Esophagus squamous epithelium (tissue), 4 donors: ENCODE data around the gene ZNF106.

Source experiments
- POLR2A ChIP-seq, 4 donors: fragments of 450-650 bp; IDR thresholded peaks; one replicate each; pipeline ENCODE4 v1.6.1; 2017; ENCODE audit warnings: antibody characterized with exemption in 4 of 4, mild to moderate bottlenecking in 4 of 4, moderate library complexity in 3 of 4
- TF ChIP-seq, protein P1 (sequence below), 6 experiments: fragments of 450-650 bp in 4 of 6; fragments of 200-600 bp in 2 of 6; sonication (generic) in 2 of 6; IDR thresholded peaks; one replicate each; pipeline ENCODE4 v1.5.1; 2016 to 2019; ENCODE audit warnings: antibody characterized with exemption in 6 of 6, mild to moderate bottlenecking in 4 of 6, moderate library complexity in 4 of 6

DNA sequence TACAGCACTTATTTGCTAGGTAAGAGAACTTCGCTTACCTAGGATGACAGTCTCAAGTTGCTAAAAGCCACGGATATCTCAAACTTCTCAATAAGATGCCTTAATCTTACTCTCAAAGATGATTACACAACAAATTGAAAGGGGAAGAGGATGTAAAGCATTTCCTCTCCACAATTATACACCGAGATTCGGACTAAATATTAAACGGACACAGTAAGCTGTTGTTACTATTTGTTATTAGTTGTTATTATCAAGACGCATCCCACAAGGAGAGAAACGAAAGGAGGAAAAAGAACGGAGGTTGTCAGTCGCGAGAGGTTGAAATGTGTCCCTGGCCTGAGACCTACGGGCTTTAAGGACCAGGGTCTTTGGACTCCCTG lies 660 bp downstream of the ZNF106 start:
- TF ChIP-seq, protein P1, sequence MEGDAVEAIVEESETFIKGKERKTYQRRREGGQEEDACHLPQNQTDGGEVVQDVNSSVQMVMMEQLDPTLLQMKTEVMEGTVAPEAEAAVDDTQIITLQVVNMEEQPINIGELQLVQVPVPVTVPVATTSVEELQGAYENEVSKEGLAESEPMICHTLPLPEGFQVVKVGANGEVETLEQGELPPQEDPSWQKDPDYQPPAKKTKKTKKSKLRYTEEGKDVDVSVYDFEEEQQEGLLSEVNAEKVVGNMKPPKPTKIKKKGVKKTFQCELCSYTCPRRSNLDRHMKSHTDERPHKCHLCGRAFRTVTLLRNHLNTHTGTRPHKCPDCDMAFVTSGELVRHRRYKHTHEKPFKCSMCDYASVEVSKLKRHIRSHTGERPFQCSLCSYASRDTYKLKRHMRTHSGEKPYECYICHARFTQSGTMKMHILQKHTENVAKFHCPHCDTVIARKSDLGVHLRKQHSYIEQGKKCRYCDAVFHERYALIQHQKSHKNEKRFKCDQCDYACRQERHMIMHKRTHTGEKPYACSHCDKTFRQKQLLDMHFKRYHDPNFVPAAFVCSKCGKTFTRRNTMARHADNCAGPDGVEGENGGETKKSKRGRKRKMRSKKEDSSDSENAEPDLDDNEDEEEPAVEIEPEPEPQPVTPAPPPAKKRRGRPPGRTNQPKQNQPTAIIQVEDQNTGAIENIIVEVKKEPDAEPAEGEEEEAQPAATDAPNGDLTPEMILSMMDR (IDR thresholded peaks at IDR 0.05): no peak
- TF ChIP-seq POLR2A (IDR thresholded peaks at IDR 0.05): no peak
